SU-DHL-6 (cell line): ENCODE data around the gene VPS13A.

Experiments used
- EZH2phosphoT487 ChIP-seq: fragments of 200-600 bp; sonication (generic), shearing (Covaris generic); conservative IDR thresholded peaks from 2 replicates; pipeline ENCODE4 v1.6.1; 2018; ENCODE audit warnings: mild to moderate bottlenecking, antibody characterized with exemption, low read length, moderate library complexity, mixed read lengths
- TF ChIP-seq, protein P1 (sequence below): fragments of 200-600 bp; sonication (generic); IDR thresholded peaks from one replicate; pipeline ENCODE4 v1.5.1; 2017; ENCODE audit warnings: antibody characterized with exemption, mild to moderate bottlenecking, low read length, moderate library complexity; ENCODE audit not compliant: insufficient read depth, poor library complexity, severe bottlenecking

GRCh38 chr9:77183581-77183980, 6.2 kb downstream of the VPS13A start:
- TF ChIP-seq, protein P1, sequence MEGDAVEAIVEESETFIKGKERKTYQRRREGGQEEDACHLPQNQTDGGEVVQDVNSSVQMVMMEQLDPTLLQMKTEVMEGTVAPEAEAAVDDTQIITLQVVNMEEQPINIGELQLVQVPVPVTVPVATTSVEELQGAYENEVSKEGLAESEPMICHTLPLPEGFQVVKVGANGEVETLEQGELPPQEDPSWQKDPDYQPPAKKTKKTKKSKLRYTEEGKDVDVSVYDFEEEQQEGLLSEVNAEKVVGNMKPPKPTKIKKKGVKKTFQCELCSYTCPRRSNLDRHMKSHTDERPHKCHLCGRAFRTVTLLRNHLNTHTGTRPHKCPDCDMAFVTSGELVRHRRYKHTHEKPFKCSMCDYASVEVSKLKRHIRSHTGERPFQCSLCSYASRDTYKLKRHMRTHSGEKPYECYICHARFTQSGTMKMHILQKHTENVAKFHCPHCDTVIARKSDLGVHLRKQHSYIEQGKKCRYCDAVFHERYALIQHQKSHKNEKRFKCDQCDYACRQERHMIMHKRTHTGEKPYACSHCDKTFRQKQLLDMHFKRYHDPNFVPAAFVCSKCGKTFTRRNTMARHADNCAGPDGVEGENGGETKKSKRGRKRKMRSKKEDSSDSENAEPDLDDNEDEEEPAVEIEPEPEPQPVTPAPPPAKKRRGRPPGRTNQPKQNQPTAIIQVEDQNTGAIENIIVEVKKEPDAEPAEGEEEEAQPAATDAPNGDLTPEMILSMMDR = no peak
- TF ChIP-seq EZH2phosphoT487 = no peak
